ENCODE data around the gene RIC3. TPM values are rescaled to one million over a fixed set of nuclear protein-coding genes. Genes with fewer than 3 reads are reported as not detected.

The RIC3 gene
- total RNA-seq, 1 donor from 2014 or later: 17.7 TPM

- H3K9me3 ChIP-seq: no peaks in the 10 kb centered on the region
- TF ChIP-seq POLR2A (IDR thresholded peaks at IDR 0.05): no peak
- TF ChIP-seq CTCF (IDR thresholded peaks at IDR 0.05): no peak
- H3K27me3 ChIP-seq: no peaks in the 10 kb centered on the region
- H3K4me1 ChIP-seq: peaks cover 24% of the 10 kb centered on the region
- H3K27ac ChIP-seq: no peak overlapping the region
- no peak overlapping the region for H3K4me3 ChIP-seq
- DNase-seq (ENCODE audit: extremely low spot score in 2 of 2): no peak
- H3K36me3 ChIP-seq: peaks cover 0 to 15% of the 10 kb centered on the region in 2 donors
- intact Hi-C loops (cut with DNase I): no loop called here
Observed at GRCh38 chr11:8093931-8094575, 74.8 kb downstream of the RIC3 start.

- H3K4me1 ChIP-seq: peaks cover 34% of the 10 kb centered on the region
- TF ChIP-seq CTCF (IDR thresholded peaks at IDR 0.05) (peak in 1 of 3 experiments; percentile 51), POLR2A (IDR thresholded peaks at IDR 0.05) (no peak)
- H3K4me3 ChIP-seq: no peak overlapping the region
- DNase-seq (ENCODE audit: extremely low spot score in 2 of 2): no peak
- H3K9me3 ChIP-seq: no peaks in the 10 kb centered on the region
- intact Hi-C loops (cut with DNase I): no loop called here
- no peak overlapping the region for H3K27ac ChIP-seq
- no peaks in the 10 kb centered on the region for H3K27me3 ChIP-seq
- H3K36me3 ChIP-seq: peaks cover 0 to 15% of the 10 kb centered on the region in 2 donors
Observed at GRCh38 chr11:8092587-8093424, 76.0 kb downstream of the RIC3 start.

DNA sequence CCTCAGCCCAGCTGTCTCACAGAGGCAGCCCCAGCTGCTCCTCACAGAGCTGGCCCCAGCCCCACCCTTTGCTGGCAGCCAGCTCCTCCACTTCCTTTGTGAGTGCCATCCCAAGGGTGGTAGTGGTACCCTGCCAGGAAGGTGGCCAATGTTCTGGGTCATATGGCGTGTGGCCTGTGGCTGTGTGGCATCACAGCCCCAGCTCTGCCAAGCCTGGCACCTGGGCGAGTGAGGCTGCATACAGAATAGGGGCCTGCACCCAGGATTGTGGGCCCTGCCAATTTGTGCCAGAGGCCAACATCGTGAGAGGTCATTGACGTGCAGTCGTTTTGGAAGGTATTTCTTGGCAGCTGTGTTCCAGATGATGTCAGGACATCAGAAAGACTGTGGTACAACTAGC, 77.1 kb downstream of the RIC3 start:
- no peak for TF ChIP-seq POLR2AphosphoS5 (IDR thresholded peaks at IDR 0.05; ENCODE audit: insufficient read depth in 1 of 2, low read depth in 1 of 2)
- no peak for TF ChIP-seq CTCF (IDR thresholded peaks at IDR 0.05)
- TF ChIP-seq POLR2A (IDR thresholded peaks at IDR 0.05): no peak
- H3K9me3 ChIP-seq: no peaks in the 10 kb centered on the region
- DNase-seq (ENCODE audit: extremely low spot score in 2 of 2): no peak
- no peak overlapping the region for H3K4me3 ChIP-seq
- peaks cover 0 to 5% of the 10 kb centered on the region in 2 donors for H3K36me3 ChIP-seq
- H3K27ac ChIP-seq: no peak overlapping the region
- no peaks in the 10 kb centered on the region for H3K27me3 ChIP-seq
- peaks cover 45% of the 10 kb centered on the region for H3K4me1 ChIP-seq
- intact Hi-C loops (cut with DNase I): no loop called here

DNA sequence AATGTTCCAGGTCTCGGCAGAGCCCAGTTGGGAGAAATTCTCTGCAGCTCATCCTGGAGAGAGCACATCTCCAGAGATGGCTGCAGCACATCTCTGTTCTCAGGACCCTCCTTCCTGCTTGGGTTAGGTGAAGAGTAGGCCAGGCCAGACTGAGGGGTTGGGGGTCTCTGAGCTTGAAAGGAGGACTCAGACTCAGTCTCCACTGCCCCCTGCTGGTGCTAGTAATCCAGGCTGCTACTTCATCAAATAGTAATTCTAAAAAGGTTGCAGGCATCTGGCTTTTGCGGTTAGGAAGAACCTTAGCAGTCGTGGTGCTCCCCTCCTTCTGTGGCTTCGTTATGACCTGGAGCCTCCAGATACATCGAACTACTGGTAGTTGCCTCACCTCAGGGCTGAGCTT, 78.1 kb downstream of the RIC3 start:
- Histone ChIP-seq H3K27me3 (no peaks in the 10 kb centered on the region), H3K4me1 (peaks cover 55% of the 10 kb centered on the region), H3K9me3 (no peaks in the 10 kb centered on the region), H3K27ac (no peak overlapping the region), H3K4me3 (no peak overlapping the region), H3K36me3 (peaks cover 0 to 5% of the 10 kb centered on the region in 2 donors)
- intact Hi-C loops (cut with DNase I): no loop called here
- DNase-seq (ENCODE audit: extremely low spot score in 2 of 2): no peak
- TF ChIP-seq POLR2A (IDR thresholded peaks at IDR 0.05) (no peak), CTCF (IDR thresholded peaks at IDR 0.05) (peak in 2 of 3 experiments; percentile 16 to 51), POLR2AphosphoS5 (IDR thresholded peaks at IDR 0.05; ENCODE audit: insufficient read depth in 1 of 2, low read depth in 1 of 2) (no peak)
